HCT116 (cell line): ENCODE results near the gene CLIC4. TPM values are rescaled to one million over a fixed set of nuclear protein-coding genes. Genes with fewer than 3 reads are reported as not detected.

ENCODE experiments used
- ATAC-seq: fragments of 200-7000 bp; cut with Tn5 transposase; 2 replicates; pipeline ENCODE4 v1.9.1; 2020; ENCODE audit warnings: mild to moderate bottlenecking, moderate library complexity
- BruUV-seq: library from RNA; stranded (reverse); fragments of 400-500 nt; replicated peaks from 2 replicates; lab custom pipeline; 2021; lab: Mats Ljungman, UMichigan
- CTCF ChIA-PET: fragments of 300-600 bp; sonication (Branson Sonifier 250); formaldehyde crosslinking; loops from one replicate; lab custom pipeline; 2021; ENCODE audit warnings: antibody characterized with exemption; lab: Charles Lee
- POLR2A ChIA-PET: fragments of 300-600, 350-600 bp; sonication (Branson Sonifier 250); formaldehyde crosslinking; loops from one replicate; lab custom pipeline; 2021; ENCODE audit warnings: antibody characterized with exemption; lab: Charles Lee
- RAD21 ChIA-PET, 2 experiments: fragments of 300-600 bp; sonication (Branson Sonifier 250); formaldehyde crosslinking; loops; one replicate each; lab custom pipeline; 2023; ENCODE audit warnings: low total read pairs in 2 of 2; ENCODE audit not compliant: uncharacterized antibody in 2 of 2, unreplicated experiment in 2 of 2, low non-redundant PET in 1 of 2; lab: Charles Lee
- DNase-seq: peaks from one replicate; pipeline ENCODE4 v3.0.0-alpha.2; 2010; ENCODE audit warnings: low read depth, low spot score
- H2AFZ ChIP-seq: fragments of 200-600 bp; shearing (Covaris generic), sonication (generic); 2 replicates; pipeline ENCODE4 v1.6.1; 2017; ENCODE audit warnings: low read depth, mixed run types, mixed read lengths, antibody characterized with exemption, low read length; ENCODE audit not compliant: poor library complexity, severe bottlenecking
- H3K27ac ChIP-seq: 2 replicates; pipeline ENCODE4 v1.5.1; 2012; ENCODE audit warnings: low read depth, low read length
- H3K27me3 ChIP-seq: fragments of 200-600 bp; sonication (generic); 2 replicates; pipeline ENCODE4 v1.6.1; 2016; ENCODE audit warnings: mixed run types, low read length, mixed read lengths; ENCODE audit not compliant: insufficient read depth
- H3K36me3 ChIP-seq, 2 experiments: fragments of 200-500 bp in 1 of 2; fragments of 200-600 bp in 1 of 2; sonication (Bioruptor generic) in 1 of 2; sonication (generic) in 1 of 2; 2 replicates each; pipeline versions ENCODE4 v1.5.1 to v1.6.1; 2014 to 2016; ENCODE audit warnings: low read length in 2 of 2, inconsistent platforms in 1 of 2, mixed read lengths in 1 of 2, mixed run types in 1 of 2; ENCODE audit not compliant: insufficient read depth in 2 of 2, control insufficient read depth in 1 of 2
- H3K4me1 ChIP-seq, 2 experiments: fragments of 200-600 bp in 1 of 2; sonication (generic) in 1 of 2; 2 replicates each; pipeline versions ENCODE4 v1.5.1 to v1.6.1; 2012 to 2017; ENCODE audit warnings: low read length in 2 of 2, inconsistent platforms in 1 of 2, mild to moderate bottlenecking in 1 of 2, mixed read lengths in 1 of 2, mixed run types in 1 of 2, moderate library complexity in 1 of 2; ENCODE audit not compliant: insufficient read depth in 2 of 2, control insufficient read depth in 1 of 2
- H3K4me2 ChIP-seq: fragments of 200-600 bp; sonication (generic); 2 replicates; pipeline ENCODE4 v1.6.1; 2017; ENCODE audit warnings: mixed run types, low read length, mixed read lengths
- H3K4me3 ChIP-seq, 2 experiments: fragments of 200-600 bp in 1 of 2; sonication (generic) in 1 of 2; replicated peaks in 1 of 2; 2 replicates each; pipeline ENCODE4 v1.5.1; 2011 to 2016; ENCODE audit warnings: low read length in 2 of 2, control low read depth in 1 of 2, low read depth in 1 of 2, mild to moderate bottlenecking in 1 of 2, mixed read lengths in 1 of 2, mixed run types in 1 of 2
- H3K79me2 ChIP-seq: fragments of 200-600 bp; sonication (generic); 2 replicates; pipeline ENCODE4 v1.6.1; 2017; ENCODE audit warnings: mild to moderate bottlenecking, mixed run types, low read length, moderate library complexity, mixed read lengths; ENCODE audit not compliant: insufficient read depth
- H3K9ac ChIP-seq: fragments of 200-600 bp; sonication (generic); 2 replicates; pipeline ENCODE4 v1.6.1; 2016; ENCODE audit warnings: low read length, mixed read lengths
- H3K9me2 ChIP-seq: fragments of 200-600 bp; sonication (generic), shearing (Covaris generic); 2 replicates; pipeline ENCODE4 v1.6.1; 2017; ENCODE audit warnings: mixed run types, mild to moderate bottlenecking, moderate library complexity; ENCODE audit not compliant: insufficient read depth
- H3K9me3 ChIP-seq, 2 experiments: fragments of 200-500 bp in 1 of 2; fragments of 200-600 bp in 1 of 2; sonication (Bioruptor generic) in 1 of 2; sonication (generic) in 1 of 2; 2 replicates each; pipeline ENCODE4 v1.6.1; 2014 to 2017; ENCODE audit warnings: low read length in 2 of 2, mixed read lengths in 2 of 2, inconsistent platforms in 1 of 2, low read depth in 1 of 2, mild to moderate bottlenecking in 1 of 2, mixed run types in 1 of 2, moderate library complexity in 1 of 2; ENCODE audit not compliant: control insufficient read depth in 1 of 2, insufficient read depth in 1 of 2
- H4K20me1 ChIP-seq: fragments of 200-600 bp; sonication (generic), shearing (Covaris generic); 2 replicates; pipeline ENCODE4 v1.6.1; 2017; ENCODE audit warnings: mixed run types, mild to moderate bottlenecking, moderate library complexity; ENCODE audit not compliant: insufficient read depth
- CBX3 ChIP-seq: IDR thresholded peaks from 2 replicates; pipeline ENCODE4 v1.6.1; 2012; ENCODE audit warnings: low read depth
- CEBPB ChIP-seq: IDR thresholded peaks from 2 replicates; pipeline ENCODE4 v1.6.1; 2012; ENCODE audit warnings: low read depth
- ELF1 ChIP-seq: IDR thresholded peaks from 2 replicates; pipeline ENCODE4 v1.6.1; 2012; ENCODE audit warnings: low read depth, borderline replicate concordance
- EZH2 ChIP-seq: fragments of 200-600 bp; sonication (generic); IDR thresholded peaks from 2 replicates; pipeline ENCODE4 v1.6.1; 2017; ENCODE audit warnings: antibody characterized with exemption, mixed run types
- EZH2phosphoT487 ChIP-seq: fragments of 200-600 bp; IDR thresholded peaks from 2 replicates; pipeline ENCODE4 v1.6.1; 2018; ENCODE audit warnings: antibody characterized with exemption, borderline replicate concordance
- JUND ChIP-seq: IDR thresholded peaks from 2 replicates; pipeline ENCODE4 v1.6.1; 2012
- POLR2AphosphoS5 ChIP-seq: IDR thresholded peaks from 2 replicates; pipeline ENCODE4 v1.6.1; 2011; ENCODE audit warnings: mild to moderate bottlenecking, low read depth, low read length, moderate library complexity
- RAD21 ChIP-seq: IDR thresholded peaks from 2 replicates; pipeline ENCODE4 v1.6.1; 2012; ENCODE audit warnings: low read depth, mild to moderate bottlenecking
- SIN3A ChIP-seq: IDR thresholded peaks from 2 replicates; pipeline ENCODE4 v1.6.1; 2012; ENCODE audit warnings: low read depth
- SRF ChIP-seq: IDR thresholded peaks from 2 replicates; pipeline ENCODE4 v1.6.1; 2012; ENCODE audit warnings: low read depth
- TCF7L2 ChIP-seq: IDR thresholded peaks from 2 replicates; pipeline ENCODE4 v1.7.0; 2011; ENCODE audit warnings: borderline replicate concordance, inconsistent platforms; ENCODE audit not compliant: insufficient read depth, insufficient read length; ENCODE audit errors: extremely low read depth
- YY1 ChIP-seq: IDR thresholded peaks from 2 replicates; pipeline ENCODE4 v1.6.1; 2011; ENCODE audit warnings: low read length, low read depth, moderate library complexity, mild to moderate bottlenecking; ENCODE audit not compliant: insufficient replicate concordance; ENCODE audit errors: extremely low read depth
- intact Hi-C: fragments of 100-400 bp; cut with micrococcal nuclease; formaldehyde crosslinking; loops from 2 replicates; pipeline ENCODE4 v1.10.0; 2022
- total RNA-seq: library from RNA; stranded (reverse); gene quantifications from one replicate; pipeline ENCODE4 v1.2.1, GENCODE V29; 2021; ENCODE audit not compliant: unreplicated experiment
- TF ChIP-seq, protein P1 (sequence below): IDR thresholded peaks from 2 replicates; pipeline ENCODE4 v1.6.1; 2012
- TF ChIP-seq, protein P2 (sequence below): IDR thresholded peaks from 2 replicates; pipeline ENCODE4 v1.6.1; 2012; ENCODE audit warnings: low read depth
- TF ChIP-seq, protein P3 (sequence below), 3 experiments: fragments of 200-600 bp in 1 of 3; sonication (generic) in 1 of 3; IDR thresholded peaks in 2 of 3; conservative IDR thresholded peaks in 1 of 3; 2 replicates each; pipeline ENCODE4 v1.5.1; 2012 to 2017; ENCODE audit warnings: low read depth in 2 of 3, low read length in 2 of 3, antibody characterized with exemption in 1 of 3, borderline replicate concordance in 1 of 3, control low read depth in 1 of 3, mild to moderate bottlenecking in 1 of 3, mixed read lengths in 1 of 3, mixed run types in 1 of 3, moderate library complexity in 1 of 3; ENCODE audit not compliant: insufficient read depth in 1 of 3

The CLIC4 gene
- total RNA-seq, 1 experiment from 2014 or later = 77.2 TPM

DNA sequence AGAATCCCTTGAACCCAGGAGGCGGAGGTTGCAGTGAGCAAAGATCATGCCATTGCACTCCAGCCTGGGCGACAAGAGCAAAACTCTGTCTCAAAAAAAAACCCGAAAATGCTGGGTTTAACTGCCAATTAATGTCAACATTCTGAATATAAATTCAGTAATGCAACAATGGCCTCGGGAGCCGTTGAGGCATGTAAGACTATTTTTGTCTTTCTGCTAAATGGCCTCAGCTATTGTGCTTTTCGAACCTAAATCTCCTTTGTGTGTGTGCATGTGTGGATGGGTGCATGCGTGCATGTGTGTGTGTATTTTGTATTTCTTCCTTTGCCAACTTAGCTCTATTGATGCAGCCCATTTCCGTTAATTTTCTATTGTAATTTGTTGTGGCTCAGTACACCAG is 31.6 kb downstream of the CLIC4 start:
- BruUV-seq = no TSS peak
- RAD21 ChIA-PET = no interaction called here

DNA sequence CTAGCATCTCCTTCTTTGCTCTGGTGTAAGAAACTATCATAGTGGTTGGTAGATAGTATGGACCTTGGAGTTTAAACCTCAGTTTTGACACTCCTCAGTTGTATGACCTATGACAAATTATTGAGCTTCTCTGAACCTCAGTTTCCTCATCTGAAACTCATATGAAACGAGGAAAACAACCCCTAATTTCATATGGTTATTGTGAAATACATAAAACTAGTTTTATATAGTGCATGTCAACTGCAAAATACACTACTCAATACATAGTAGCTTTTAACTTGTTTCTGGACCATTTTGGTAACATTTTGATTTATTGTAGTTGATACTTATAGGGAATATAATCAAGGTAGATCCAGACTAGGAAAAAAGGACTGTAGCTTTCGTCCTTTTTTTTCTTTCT is 32.9 kb downstream of the CLIC4 start:
- RAD21 ChIA-PET = no interaction called here
- H3K9me2 ChIP-seq = no peaks in the 10 kb centered on the region; the same call in 1 of the 2 replicates
- peaks cover 8% of the 10 kb centered on the region; the same call in 1 of the 2 replicates for H3K79me2 ChIP-seq
- no peaks in the 10 kb centered on the region for H4K20me1 ChIP-seq
- H3K4me1 ChIP-seq = no peaks in the 10 kb centered on the region
- H3K36me3 ChIP-seq = no peaks in the 10 kb centered on the region
- CTCF ChIA-PET = no interaction called here
- no peaks in the 10 kb centered on the region for H3K27me3 ChIP-seq
- no peak overlapping the region for H3K27ac ChIP-seq
- no peak overlapping the region for H3K9ac ChIP-seq
- intact Hi-C loops = no loop called here
- H3K9me3 ChIP-seq = no peaks in the 10 kb centered on the region
- no peak for DNase-seq
- no TSS peak for BruUV-seq
- no peak for ATAC-seq
- POLR2A ChIA-PET = no interaction called here
- H3K4me2 ChIP-seq = no peak overlapping the region
- no peak overlapping the region for H2AFZ ChIP-seq
- H3K4me3 ChIP-seq = no peak overlapping the region
- TF ChIP-seq RAD21 (no peak), EZH2 (no peak), CBX3 (no peak), JUND (no peak), ELF1 (no peak), SIN3A (no peak), YY1 (no peak), TCF7L2 (no peak), CEBPB (no peak), EZH2phosphoT487 (no peak), POLR2AphosphoS5 (no peak)
- TF ChIP-seq, protein P1, sequence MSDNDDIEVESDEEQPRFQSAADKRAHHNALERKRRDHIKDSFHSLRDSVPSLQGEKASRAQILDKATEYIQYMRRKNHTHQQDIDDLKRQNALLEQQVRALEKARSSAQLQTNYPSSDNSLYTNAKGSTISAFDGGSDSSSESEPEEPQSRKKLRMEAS = no peak
- TF ChIP-seq, protein P2, sequence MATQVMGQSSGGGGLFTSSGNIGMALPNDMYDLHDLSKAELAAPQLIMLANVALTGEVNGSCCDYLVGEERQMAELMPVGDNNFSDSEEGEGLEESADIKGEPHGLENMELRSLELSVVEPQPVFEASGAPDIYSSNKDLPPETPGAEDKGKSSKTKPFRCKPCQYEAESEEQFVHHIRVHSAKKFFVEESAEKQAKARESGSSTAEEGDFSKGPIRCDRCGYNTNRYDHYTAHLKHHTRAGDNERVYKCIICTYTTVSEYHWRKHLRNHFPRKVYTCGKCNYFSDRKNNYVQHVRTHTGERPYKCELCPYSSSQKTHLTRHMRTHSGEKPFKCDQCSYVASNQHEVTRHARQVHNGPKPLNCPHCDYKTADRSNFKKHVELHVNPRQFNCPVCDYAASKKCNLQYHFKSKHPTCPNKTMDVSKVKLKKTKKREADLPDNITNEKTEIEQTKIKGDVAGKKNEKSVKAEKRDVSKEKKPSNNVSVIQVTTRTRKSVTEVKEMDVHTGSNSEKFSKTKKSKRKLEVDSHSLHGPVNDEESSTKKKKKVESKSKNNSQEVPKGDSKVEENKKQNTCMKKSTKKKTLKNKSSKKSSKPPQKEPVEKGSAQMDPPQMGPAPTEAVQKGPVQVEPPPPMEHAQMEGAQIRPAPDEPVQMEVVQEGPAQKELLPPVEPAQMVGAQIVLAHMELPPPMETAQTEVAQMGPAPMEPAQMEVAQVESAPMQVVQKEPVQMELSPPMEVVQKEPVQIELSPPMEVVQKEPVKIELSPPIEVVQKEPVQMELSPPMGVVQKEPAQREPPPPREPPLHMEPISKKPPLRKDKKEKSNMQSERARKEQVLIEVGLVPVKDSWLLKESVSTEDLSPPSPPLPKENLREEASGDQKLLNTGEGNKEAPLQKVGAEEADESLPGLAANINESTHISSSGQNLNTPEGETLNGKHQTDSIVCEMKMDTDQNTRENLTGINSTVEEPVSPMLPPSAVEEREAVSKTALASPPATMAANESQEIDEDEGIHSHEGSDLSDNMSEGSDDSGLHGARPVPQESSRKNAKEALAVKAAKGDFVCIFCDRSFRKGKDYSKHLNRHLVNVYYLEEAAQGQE = no peak

More for the DNA sequence above, 31.6 kb downstream of the CLIC4 start:
- H3K4me1 ChIP-seq = no peaks in the 10 kb centered on the region
- intact Hi-C loops = no loop called here
- ATAC-seq = no peak
- no peaks in the 10 kb centered on the region; the same call in 1 of the 2 replicates for H3K9me2 ChIP-seq
- ChIA-PET CTCF (no interaction called here), POLR2A (no interaction called here)
- H3K9me3 ChIP-seq = no peaks in the 10 kb centered on the region
- H3K27me3 ChIP-seq = no peaks in the 10 kb centered on the region
- H3K9ac ChIP-seq = no peak overlapping the region
- H4K20me1 ChIP-seq = no peaks in the 10 kb centered on the region
- H3K4me3 ChIP-seq = no peak overlapping the region
- no peak overlapping the region for H2AFZ ChIP-seq
- H3K36me3 ChIP-seq = no peaks in the 10 kb centered on the region
- H3K4me2 ChIP-seq = no peak overlapping the region
- DNase-seq = no peak
- no peak for TF ChIP-seq SRF
- TF ChIP-seq, protein P3, sequence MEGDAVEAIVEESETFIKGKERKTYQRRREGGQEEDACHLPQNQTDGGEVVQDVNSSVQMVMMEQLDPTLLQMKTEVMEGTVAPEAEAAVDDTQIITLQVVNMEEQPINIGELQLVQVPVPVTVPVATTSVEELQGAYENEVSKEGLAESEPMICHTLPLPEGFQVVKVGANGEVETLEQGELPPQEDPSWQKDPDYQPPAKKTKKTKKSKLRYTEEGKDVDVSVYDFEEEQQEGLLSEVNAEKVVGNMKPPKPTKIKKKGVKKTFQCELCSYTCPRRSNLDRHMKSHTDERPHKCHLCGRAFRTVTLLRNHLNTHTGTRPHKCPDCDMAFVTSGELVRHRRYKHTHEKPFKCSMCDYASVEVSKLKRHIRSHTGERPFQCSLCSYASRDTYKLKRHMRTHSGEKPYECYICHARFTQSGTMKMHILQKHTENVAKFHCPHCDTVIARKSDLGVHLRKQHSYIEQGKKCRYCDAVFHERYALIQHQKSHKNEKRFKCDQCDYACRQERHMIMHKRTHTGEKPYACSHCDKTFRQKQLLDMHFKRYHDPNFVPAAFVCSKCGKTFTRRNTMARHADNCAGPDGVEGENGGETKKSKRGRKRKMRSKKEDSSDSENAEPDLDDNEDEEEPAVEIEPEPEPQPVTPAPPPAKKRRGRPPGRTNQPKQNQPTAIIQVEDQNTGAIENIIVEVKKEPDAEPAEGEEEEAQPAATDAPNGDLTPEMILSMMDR (IDR thresholded peaks at IDR 0.05 in 2 of 3, conservative IDR thresholded peaks at IDR 0.05 in 1 of 3; ENCODE audit: borderline replicate concordance in 1 of 3, insufficient read depth in 1 of 3, low read depth in 2 of 3, low read length in 2 of 3) = no peak
- H3K79me2 ChIP-seq = peaks cover 12% of the 10 kb centered on the region; the same call in 1 of the 2 replicates
- H3K27ac ChIP-seq = no peak overlapping the region
